HG02943 (cell line): Measurements from ENCODE around the gene CHAD.

ENCODE experiments used
- ATAC-seq: cut with Tn5 transposase; IDR thresholded peaks from one replicate; pipeline ENCODE4 v1.9.1; 2021; ENCODE audit warnings: mild to moderate bottlenecking, low read depth, moderate library complexity; ENCODE audit not compliant: unreplicated experiment

The CHAD gene, protein sequence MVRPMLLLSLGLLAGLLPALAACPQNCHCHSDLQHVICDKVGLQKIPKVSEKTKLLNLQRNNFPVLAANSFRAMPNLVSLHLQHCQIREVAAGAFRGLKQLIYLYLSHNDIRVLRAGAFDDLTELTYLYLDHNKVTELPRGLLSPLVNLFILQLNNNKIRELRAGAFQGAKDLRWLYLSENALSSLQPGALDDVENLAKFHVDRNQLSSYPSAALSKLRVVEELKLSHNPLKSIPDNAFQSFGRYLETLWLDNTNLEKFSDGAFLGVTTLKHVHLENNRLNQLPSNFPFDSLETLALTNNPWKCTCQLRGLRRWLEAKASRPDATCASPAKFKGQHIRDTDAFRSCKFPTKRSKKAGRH

GRCh38 chr17:50468304-50469207 lies at the start of gene CHAD:
CHAD (minus strand) TSS chr17:50468880; CDS start chr17:50468813, 67 bp downstream.
- ATAC-seq, result no peak

DNA sequence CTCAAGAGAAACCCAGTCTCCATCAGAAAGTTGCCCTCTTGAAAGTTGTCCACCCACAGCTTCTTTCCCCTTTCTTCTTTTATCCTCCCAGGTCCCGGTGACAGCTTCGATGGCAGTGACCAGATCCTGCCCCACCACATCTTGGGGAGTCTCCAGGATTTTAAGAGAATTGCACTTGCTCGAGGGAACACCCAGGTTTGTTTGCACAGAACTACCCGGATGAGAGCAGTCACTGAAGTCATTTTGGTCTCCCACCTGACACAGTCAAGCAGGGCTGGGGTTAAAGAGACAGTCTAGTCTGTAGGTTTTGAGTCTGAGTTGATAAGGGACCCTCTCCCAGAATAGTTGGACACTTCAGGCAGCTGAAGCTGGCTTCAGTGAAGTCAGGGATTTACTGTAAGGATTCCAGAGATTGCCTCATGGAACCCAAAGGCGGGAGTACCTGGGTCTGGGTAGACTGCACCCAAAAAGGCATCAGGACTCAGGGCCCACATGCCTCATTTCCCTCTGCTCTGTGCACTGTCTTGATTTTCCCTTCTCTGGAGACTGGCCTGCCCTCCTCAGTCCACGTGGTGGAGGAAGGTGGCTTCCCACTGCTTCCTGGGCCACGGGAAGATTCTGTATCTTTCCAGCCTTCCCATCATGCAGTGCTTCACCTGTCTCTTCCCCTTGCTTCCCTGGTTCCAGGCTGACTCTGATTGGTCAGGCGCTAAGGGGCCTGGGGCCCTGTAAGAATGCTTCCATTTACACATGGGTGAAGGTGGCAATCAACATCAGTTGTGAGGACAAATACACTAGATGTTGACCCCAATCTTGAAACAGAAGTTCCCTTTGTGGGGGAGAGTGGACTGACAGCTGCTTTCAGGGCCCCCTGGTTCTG lies 49.1 kb upstream of the CHAD start:
- ATAC-seq, result no peak

DNA sequence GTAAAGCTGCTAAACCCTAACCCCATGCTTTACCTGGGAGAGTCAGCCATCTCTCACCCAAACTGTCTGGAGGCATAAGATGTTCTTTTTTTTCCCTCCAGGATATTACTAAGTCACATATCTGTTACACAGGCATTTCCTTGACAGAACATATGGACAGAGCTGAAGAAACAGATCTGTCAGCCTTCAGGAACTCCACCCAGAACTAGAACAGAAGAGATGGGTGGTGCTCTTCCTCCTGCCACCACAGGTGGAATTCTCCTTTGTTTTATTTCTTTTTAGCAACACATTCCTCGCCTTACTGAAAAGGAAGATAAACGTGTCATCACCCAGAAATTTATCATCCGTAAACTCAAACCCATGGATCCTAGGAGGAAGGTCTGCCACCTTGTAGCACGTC lies 48.3 kb upstream of the CHAD start:
- no peak for ATAC-seq

DNA sequence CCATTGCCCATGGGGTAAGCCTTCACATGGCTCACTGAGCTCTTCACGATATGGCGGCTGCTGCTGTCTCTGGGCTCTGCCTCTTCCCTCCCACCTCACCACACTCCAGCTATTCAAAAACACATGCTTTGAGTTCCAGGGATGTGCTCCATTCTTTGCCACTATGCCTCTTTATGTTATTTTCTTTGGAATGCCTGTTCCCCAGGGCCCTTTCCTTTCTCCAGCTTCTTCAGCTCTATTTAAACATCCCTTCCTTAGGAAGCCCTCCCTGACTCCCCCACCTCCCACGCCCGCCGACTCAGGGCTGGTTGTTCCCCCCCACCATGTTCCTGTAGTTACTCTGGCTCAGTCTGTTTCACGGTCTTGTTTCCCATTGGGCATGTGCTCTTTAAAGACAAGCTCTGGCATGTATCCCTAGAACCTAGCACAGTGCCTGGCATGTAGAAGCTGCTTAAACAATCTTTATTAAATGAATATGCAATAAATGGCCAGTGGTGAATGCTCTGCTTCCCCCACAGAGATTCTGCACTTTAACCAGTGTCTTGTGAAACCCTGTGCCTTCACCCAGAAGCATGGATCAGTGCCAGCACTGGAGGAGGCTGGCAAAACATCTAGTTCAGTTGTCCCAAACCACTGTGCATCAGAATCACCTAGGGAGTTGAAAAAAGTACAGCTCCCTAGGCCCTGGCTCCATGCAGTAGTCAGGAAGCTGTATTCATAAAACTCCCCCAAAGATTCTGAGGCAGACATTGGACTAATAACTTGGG lies 46.4 kb upstream of the CHAD start:
- ATAC-seq, result no peak

DNA sequence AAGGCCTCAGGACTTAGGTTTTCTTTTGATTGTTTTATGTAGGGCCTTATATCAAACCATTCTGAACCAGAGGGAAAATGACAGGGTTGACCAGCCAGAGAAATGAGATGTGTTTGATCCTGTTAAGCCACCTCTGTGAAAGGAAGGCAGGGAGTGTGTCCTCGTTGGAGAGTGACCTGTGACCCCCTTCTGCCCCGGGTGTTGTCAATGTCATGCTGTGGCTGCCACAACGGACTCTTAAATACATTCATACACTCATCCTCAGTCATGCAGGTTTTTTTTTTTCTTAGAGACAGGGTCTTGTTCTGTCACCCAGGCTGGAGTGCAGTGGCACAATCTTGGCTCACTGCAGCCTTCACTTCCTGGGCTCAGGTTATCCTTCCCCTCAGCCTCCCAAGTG lies 45.7 kb upstream of the CHAD start:
- no peak for ATAC-seq

GRCh38 chr17:50513495-50513894 lies 44.8 kb upstream of the CHAD start:
- no peak for ATAC-seq

DNA sequence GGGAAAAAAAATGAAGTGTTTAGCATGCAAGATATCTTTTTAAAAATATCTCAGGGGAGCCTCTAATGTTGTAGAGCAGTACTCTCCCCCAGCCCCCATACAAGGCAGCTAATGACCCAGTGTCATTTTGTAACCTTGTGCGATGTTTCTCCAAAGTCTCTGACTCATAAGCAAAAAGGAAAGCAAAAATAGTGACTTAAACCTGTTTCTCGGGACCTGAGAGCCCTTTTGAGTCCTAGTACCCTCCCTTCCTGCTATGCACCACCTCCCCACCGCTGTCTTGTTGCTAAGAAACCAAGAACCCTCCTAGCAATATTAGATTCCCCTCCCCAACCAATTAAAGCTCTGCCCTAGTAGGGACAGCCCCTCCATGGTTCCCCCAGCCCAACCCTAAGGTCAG lies 42.4 kb upstream of the CHAD start:
- peak; percentile 70 for ATAC-seq

DNA sequence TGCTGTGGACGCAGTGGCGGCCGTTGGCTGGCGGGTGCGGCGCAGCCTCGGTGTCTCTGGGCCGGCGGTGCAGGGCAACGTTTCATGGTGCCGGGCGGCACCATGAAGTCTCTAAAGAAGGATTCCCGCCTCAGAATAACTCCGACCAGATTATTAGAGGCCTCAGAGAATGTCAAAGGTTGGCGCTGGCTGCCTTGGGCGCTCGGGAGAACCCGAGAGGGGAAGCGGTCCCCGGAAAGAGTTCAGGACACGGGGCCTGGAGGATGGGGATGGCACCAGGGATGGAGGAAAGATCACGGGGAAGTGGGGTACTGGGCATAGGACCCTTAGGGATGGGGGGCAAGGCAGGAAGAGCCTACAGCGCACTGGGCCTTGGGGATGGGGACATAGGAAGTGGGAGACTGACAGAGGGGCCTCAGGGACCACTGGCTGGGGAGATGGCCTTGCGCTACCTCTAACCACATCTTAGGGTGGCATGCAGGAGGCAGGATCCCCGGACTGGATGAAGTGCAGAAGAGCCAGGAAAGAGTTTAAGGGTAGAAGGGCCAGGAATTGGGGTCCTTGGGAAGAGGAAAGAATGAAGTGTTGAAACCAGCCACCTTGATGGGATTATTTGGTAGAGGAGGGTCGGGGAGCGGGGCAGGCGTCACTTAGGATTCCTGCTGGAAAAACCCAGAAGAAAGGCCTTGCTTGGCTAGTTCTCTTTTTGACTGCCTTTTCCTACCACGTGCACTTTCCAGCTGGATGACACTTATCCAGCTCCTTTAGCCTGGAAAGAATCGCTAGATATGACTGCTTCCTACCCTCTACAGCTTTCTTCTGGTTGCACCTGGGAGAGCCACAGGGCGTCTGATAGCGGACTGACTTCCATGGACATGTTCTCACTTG lies 40.1 kb upstream of the CHAD start:
- ATAC-seq, result no peak

- ATAC-seq, result no peak
Measured at GRCh38 chr17:50507871-50508572, 39.3 kb upstream of the CHAD start, which contains the start of gene MYCBPAP. MYCBPAP (plus strand) TSS chr17:50508439; CDS start chr17:50508675, 236 bp downstream.

GRCh38 chr17:50506298-50506697 lies 37.6 kb upstream of the CHAD start:
- no peak for ATAC-seq

- ATAC-seq, result no peak
Measured at GRCh38 chr17:50505591-50506130, 37.0 kb upstream of the CHAD start.

DNA sequence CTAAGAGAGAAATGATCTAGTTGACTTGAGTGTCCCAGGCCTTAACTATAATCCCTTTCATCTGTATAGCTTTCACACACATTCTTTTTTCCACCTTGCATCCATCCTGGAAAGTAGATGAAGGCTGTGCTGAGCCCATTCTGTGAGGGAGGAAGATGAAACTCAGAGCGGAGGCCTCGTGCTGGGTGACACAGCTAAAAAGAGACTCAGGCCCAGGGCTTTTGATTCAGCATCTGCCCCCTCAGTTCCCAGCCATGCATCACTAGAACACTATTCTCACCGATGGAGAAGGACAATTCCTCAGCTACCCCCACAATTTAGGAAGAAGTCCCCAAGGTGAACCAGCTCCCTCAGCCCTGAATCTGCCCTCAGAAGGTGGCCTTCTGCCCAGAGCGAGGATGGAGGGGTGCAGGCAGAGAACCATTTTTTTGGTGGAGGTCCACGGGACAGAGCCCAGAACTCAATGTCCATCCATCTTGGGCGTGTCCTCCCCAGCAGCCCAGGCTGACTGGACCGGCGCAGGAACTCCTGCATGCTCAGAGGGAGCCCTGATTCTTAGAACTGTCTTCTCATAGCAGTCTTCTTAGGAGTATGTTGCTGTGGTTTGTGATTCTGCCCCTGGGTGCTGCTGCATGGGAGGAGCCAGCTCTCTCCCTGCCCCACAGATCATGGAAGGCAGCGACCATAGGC lies 33.8 kb upstream of the CHAD start:
- no peak for ATAC-seq

DNA sequence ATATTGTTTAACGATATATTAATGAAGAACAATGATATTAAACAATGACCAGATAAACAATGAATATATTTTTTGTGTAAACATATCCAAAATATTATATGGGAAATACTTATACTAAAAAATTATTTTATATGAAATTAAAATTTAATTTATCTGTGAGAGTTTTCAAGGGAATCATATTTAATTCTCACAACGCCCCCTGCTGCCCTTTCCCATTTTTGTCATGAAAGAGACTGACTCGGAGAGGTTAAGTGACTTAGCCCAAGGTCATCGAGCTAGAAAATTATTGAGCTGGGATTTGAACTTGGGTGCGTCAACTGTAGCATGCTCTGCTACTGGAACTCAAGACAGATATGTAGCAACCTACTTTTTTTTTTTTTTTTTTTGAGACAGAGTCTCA lies 32.4 kb upstream of the CHAD start:
- no peak for ATAC-seq

- ATAC-seq, result no peak
Measured at GRCh38 chr17:50499721-50500120, 31.0 kb upstream of the CHAD start.

DNA sequence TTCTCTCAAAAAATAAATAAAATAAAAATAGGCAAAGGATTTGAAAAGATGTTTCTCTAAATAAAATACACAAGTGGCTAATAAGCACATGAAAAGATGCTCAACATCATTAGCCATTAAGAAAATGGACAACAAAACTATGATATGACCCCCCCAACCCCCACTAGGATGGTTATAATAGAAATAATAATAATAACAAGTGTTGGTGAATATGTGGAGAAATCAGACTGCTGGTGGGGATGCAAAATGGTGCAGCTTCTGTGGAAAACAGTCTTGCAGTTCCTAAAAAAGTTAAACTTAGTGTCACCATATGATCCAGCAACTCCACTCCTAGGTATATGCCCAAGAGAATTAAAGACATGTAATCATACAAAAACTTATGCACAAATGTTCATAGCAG lies 30.6 kb upstream of the CHAD start:
- ATAC-seq, result no peak

DNA sequence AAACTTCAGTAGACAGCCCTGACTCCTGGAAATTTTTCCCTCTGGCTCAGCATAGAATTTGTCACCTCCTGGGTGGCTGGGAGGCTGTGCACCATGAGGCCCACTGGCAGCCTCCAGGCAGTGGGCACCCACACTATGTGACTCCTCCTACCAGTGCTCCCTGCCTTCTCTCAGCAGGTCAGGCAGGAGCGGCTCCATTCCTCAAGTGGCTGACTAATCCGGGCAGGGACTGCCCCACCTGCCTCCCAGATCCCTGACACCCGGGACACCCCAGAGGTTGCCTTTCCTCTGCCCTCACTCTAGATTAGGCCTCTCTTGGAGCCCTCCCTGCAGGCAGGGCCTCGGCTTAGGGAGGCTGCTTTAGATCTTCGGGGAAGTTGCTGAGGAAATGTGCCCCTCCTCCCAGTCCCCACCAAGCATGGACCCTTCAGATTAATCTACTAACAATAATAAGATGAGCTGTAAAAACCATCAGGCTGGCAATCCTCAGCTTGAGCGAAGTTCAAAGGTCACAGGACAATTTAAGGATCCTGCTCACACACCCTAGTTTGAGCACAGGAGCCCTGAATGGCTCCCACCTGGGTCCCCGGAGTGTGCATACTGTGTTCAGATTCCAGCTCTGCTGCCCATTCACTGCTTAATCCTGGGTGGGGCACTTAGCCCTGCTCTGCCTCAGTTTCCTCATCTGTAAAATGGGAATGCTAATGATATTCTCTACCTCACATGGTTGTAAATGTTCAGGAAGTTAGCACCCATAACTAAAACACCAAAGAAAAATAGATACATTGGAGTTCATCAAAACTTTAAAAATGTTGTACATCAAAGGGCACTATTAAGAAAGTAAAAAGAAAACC lies 29.6 kb upstream of the CHAD start:
- no peak for ATAC-seq

DNA sequence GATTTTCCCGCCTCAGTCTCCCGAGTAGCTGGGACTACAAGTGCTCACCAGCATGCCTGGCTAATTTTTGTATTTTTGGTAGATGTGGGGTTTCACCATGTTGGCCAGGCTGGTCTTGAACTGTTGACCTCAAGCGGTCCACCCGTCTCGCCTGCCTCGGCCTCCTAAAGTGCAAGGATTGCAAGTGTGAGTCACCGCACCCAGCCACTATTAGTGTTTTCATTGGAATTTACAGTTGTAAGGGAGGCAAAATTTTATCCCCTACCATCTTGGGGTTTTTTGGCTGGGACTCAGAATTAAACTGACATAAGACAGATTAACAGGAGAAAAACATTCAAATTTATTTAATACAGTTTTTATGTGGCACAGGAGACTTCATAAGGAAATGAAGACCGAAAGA lies 27.2 kb upstream of the CHAD start:
- no peak for ATAC-seq
